ENCODE results near the gene KIF11. TPM values are rescaled to one million over a fixed set of nuclear protein-coding genes. Genes with fewer than 3 reads are reported as not detected.

Gene KIF11
- total RNA-seq, 2 donors from 2014 or later = 51.4 to 56.7 TPM

Other genes starting within 250 kb of the KIF11 start
- gene IDE, start 19.0 kb upstream of the KIF11 start, total RNA-seq = 10 to 100 TPM; 23.3 to 23.5 TPM
- gene HHEX, start 96.8 kb downstream of the KIF11 start, total RNA-seq = under 1 TPM; 0.34 to 0.67 TPM